HG03378 (cell line): ENCODE results near the gene DOP1B.

Source experiments
- ATAC-seq: cut with Tn5 transposase; IDR thresholded peaks from one replicate; pipeline ENCODE4 v1.9.1; 2021; ENCODE audit warnings: mild to moderate bottlenecking, moderate library complexity; ENCODE audit not compliant: unreplicated experiment

DOP1B gene

DNA sequence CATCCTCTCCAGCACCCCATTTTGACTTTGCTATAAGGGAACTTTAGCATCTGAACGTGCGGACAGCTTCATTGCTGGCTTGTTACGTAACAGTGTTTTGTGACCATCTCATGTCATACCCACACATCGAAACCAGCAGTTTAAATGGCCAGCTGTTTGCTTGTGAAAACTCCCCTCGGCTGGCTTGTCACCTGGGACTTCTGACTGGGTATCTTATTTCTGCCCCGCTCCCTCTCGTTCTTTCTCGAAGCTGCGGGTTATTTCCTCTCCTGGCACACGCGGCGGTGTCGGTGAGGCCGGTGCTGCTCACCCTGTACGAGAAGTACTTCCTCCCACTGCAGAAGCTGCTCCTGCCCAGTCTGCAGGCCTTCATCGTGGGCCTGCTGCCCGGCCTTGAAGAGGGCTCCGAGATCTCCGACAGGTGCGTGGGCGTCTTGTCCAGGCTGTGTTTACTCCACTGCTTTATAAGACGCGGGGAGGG lies 43.5 kb downstream of the DOP1B start:
- no peak for ATAC-seq

DNA sequence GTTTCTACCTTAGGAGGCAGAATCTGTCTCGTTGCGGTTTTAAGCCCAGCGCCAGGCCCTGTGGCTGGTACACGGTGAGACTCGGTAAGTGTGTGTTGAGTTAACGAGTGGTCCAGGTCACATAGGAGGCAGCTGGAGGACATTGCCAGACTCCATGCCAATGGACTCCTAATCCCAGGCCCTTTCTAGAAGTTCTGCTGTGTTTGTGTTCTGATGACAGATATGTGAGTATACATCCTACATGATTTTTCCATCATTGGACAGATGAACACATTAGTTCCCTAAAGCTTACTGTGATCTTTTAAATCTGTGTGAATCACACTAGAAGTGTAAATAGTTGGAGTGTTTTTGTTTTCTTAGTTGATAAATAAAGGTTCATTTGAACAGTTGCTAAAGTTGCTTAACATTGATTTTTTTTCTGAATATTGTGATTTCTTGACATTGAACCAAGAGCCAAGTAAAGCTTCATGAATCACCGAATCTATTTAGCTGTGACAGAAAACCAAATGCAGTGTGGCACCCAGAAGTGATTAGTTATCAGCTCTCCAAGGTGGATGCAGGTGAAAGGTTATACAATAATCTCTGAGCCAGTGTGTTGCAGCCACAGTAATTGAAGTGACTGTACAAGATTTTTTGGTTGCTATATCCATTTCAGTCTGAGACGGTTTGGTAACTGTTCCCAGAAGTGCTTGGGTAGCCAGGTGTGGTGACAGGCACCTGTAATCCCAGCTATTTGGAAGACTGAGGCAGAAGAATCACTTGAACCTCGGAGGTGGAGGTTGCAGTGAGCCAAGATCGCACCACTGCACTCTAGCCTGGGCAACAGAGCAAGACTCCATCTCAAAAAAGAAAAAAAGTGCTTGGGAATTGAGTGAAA lies 46.3 kb downstream of the DOP1B start:
- no peak for ATAC-seq

DNA sequence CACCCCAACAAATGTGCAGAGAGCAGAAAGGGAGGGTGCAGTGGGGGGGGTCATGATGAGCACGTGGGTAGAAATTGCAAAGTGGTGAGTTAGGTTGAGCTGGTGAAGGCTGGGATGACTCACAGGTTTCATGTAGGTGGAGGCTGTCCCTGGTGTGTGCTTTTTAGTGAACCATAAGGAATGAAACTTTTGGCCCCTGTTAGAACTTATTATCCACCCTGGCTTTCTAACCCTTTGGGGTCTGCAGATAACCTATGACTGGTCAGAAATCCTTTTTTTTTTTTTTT lies 46.9 kb downstream of the DOP1B start:
- peak; percentile 71 for ATAC-seq

- no peak for ATAC-seq
These were observed 48.4 kb downstream of the DOP1B start for GRCh38 chr21:36204980-36205379.

DNA sequence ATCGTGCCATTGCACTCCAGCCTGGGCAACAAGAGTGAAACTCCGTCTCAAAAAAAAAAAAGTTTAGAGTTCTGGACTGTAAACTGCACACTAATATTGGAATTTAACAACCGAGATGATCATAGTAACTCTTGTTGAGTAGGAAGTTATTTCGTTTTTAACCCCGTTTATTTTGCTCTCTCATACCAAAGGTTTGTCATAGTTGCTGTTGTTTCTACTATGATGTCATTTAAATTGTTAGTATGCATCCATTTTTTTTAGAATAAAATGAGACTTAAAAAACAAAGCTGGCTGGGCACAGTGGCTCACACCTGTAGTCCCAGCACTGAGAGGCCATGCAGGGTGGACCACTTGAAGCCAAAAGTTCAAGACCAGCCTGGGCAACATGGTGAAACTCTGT lies 49.3 kb downstream of the DOP1B start:
- no peak for ATAC-seq
